ENCODE results near the gene NEUROG2. TPM values are rescaled to one million over a fixed set of nuclear protein-coding genes. Genes with fewer than 3 reads are reported as not detected.

Gene NEUROG2
- total RNA-seq, 1 donor: not detected

DNA sequence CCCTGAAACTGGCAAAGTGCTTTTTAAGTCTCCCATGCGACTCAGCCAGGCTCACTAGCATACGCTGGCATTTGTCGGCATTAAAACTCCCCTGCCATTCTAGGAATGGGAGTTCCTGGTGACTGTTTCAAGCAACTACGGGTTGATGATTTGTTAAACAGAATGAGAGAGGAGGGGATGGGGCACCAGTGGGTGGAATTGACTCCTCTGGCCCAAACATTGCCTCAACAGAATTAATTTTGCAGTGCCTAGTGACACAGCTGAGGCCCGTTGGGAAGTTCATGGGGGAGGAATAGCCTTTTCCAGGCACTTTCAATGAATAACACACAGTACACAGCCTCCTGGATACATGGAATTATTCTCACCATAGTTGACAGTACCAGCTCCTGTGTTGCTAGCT is 30.1 kb downstream of the NEUROG2 start:
- no peak overlapping the region for H3K4me3 ChIP-seq (ENCODE audit: low read depth, low read length)
- no peak for DNase-seq (ENCODE audit: low read depth)
- TF ChIP-seq, protein P1, sequence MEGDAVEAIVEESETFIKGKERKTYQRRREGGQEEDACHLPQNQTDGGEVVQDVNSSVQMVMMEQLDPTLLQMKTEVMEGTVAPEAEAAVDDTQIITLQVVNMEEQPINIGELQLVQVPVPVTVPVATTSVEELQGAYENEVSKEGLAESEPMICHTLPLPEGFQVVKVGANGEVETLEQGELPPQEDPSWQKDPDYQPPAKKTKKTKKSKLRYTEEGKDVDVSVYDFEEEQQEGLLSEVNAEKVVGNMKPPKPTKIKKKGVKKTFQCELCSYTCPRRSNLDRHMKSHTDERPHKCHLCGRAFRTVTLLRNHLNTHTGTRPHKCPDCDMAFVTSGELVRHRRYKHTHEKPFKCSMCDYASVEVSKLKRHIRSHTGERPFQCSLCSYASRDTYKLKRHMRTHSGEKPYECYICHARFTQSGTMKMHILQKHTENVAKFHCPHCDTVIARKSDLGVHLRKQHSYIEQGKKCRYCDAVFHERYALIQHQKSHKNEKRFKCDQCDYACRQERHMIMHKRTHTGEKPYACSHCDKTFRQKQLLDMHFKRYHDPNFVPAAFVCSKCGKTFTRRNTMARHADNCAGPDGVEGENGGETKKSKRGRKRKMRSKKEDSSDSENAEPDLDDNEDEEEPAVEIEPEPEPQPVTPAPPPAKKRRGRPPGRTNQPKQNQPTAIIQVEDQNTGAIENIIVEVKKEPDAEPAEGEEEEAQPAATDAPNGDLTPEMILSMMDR (IDR thresholded peaks at IDR 0.05; ENCODE audit: insufficient read depth, low read length): no peak

DNA sequence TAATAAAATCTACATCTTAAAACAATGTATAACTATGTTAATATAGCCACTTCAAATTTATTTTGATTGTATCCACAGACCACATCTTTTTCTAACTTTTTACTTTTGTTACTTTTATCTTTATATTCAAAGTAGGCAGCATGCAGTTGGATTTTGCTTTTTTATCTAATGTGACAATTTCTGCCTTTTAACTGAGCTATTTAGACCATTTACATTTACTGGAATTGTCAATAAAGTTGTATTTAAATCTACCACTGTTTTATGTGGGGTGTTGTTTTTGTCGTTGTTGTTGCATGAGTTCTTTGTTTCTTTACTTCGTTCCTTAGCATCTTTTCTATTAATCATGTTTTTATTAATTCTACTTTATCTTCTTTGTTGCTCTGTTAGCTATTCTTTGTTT is 42.0 kb downstream of the NEUROG2 start:
- DNase-seq (ENCODE audit: low read depth): no peak
- H3K4me3 ChIP-seq (ENCODE audit: low read depth, low read length): no peak overlapping the region
- TF ChIP-seq, protein P1 (IDR thresholded peaks at IDR 0.05; ENCODE audit: insufficient read depth, low read length): no peak

DNA sequence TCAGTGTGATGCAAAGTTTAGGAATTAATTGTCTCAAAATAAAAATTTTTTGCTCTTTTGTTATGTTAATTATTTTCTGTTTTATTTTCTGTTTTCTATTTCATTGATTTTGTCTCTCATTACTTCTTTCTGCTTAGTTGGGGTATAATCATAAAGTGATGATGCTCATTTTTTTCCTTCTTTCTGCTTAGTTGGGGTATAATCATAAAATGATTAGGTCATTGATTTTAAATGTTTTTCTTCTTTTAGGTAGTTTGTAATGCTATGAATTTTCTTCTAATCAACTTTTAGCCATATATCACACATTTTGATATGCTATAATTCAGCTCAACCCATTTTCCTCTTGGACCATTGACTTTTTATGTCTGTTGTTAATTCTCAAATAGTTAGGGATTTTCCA is 43.7 kb downstream of the NEUROG2 start:
- TF ChIP-seq, protein P1 (IDR thresholded peaks at IDR 0.05; ENCODE audit: insufficient read depth, low read length): no peak
- no peak overlapping the region for H3K4me3 ChIP-seq (ENCODE audit: low read depth, low read length)

More for the DNA sequence above, 43.7 kb downstream of the NEUROG2 start:
- no peak for DNase-seq (ENCODE audit: low read depth)

Other genes with a start within 250 kb of the NEUROG2 start
- 2.8 and 8.9 TPM in 2 replicates for gene TIFA, start 230.3 kb downstream of the NEUROG2 start, total RNA-seq (ENCODE audit: low replicate concordance)
- 14.1 and 34.1 TPM in 2 replicates for gene ALPK1, start 218.8 kb downstream of the NEUROG2 start, total RNA-seq (ENCODE audit: low replicate concordance)
- 16.5 and 26.1 TPM in 2 replicates for gene ZGRF1, start 120.7 kb upstream of the NEUROG2 start, total RNA-seq (ENCODE audit: low replicate concordance)
- gene LARP7, start 121.0 kb upstream of the NEUROG2 start, total RNA-seq (ENCODE audit: low replicate concordance): 47.4 and 105 TPM in 2 replicates